BE2C (cell line): ENCODE measurements around the gene MYLIP.

Experiments
- DNase-seq: peaks from one replicate; pipeline ENCODE4 v3.0.0-alpha.2; 2020
- H3K27me3 ChIP-seq: fragments of 250-450 bp; sonication (Bioruptor Pico); 2 replicates; pipeline ENCODE4 v1.5.1; 2020; ENCODE audit warnings: mild to moderate bottlenecking
- H3K36me3 ChIP-seq: fragments of 250-450 bp; sonication (Bioruptor Pico); 2 replicates; pipeline ENCODE4 v1.5.1; 2020; ENCODE audit warnings: mild to moderate bottlenecking
- H3K4me1 ChIP-seq: fragments of 250-450 bp; sonication (Bioruptor Pico); 2 replicates; pipeline ENCODE4 v1.5.1; 2020
- H3K4me3 ChIP-seq: 2 replicates; pipeline ENCODE4 v1.5.1; 2011; ENCODE audit warnings: low read depth, low read length
- H3K9me3 ChIP-seq: fragments of 250-450 bp; sonication (Bioruptor Pico); 2 replicates; pipeline ENCODE4 v1.5.1; 2020
- CTCF ChIP-seq: IDR thresholded peaks from 2 replicates; pipeline ENCODE4 v1.5.1; 2012; ENCODE audit warnings: mild to moderate bottlenecking, low read depth, low read length

The MYLIP gene

DNA sequence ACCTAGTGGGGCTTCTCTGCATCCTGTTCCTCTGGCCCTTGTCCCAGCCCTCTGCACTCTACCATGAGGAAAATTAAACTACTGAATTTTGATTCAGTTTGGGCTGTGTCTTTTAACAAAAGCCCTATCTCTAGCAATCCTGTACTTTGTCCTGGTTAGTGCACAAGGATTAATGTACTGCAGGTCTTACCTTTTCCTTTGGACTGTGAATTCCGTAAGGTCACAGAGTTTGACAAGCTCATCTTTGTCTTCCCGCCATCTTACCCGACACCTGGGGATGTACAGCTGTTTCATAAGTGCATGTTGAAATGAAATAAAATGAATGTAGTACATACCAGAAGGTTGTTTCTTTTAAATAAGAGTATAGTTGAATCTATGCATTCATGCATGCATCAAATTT, 41.5 kb upstream of the MYLIP start:
- no peak overlapping the region for H3K4me3 ChIP-seq
- H3K9me3 ChIP-seq, result no peaks in the 10 kb centered on the region
- H3K36me3 ChIP-seq, result no peaks in the 10 kb centered on the region
- DNase-seq, result no peak
- peaks cover 3% of the 10 kb centered on the region for H3K4me1 ChIP-seq
- TF ChIP-seq CTCF, result no peak
- no peaks in the 10 kb centered on the region for H3K27me3 ChIP-seq

- DNase-seq, result no peak
Measured at GRCh38 chr6:16088409-16088808, 40.5 kb upstream of the MYLIP start.

GRCh38 chr6:16089232-16090062, 39.4 kb upstream of the MYLIP start:
- Histone ChIP-seq H3K27me3 (no peaks in the 10 kb centered on the region), H3K9me3 (no peaks in the 10 kb centered on the region), H3K4me3 (no peak overlapping the region), H3K4me1 (peaks cover 3% of the 10 kb centered on the region), H3K36me3 (no peaks in the 10 kb centered on the region)
- no peak for DNase-seq
- no peak for TF ChIP-seq CTCF

More at GRCh38 chr6:16088409-16088808, 40.5 kb upstream of the MYLIP start:
- Histone ChIP-seq H3K27me3 (no peaks in the 10 kb centered on the region), H3K36me3 (no peaks in the 10 kb centered on the region), H3K9me3 (no peaks in the 10 kb centered on the region), H3K4me1 (peaks cover 3% of the 10 kb centered on the region), H3K4me3 (no peak overlapping the region)
- no peak for TF ChIP-seq CTCF

DNA sequence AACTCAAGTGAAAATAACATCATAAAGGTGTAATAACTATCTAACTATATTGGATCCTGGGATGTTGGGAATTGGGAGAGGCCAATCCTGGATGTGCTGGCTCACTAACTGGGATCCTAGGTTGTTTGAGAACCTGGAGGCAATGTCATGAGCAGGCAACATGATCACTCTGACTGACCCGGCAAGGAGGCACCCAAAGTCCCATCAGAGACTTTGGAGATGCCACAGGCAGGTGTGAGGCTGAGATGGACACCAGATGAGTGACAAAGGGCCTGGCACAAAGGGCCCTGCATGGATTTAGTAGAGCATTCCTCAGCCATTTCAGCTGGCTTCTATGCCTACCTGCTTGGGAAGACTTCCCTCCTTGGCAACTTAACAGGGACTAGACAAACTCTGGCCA, 38.4 kb upstream of the MYLIP start:
- H3K9me3 ChIP-seq, result no peaks in the 10 kb centered on the region
- no peak for TF ChIP-seq CTCF
- no peaks in the 10 kb centered on the region for H3K36me3 ChIP-seq
- DNase-seq, result no peak
- H3K27me3 ChIP-seq, result no peaks in the 10 kb centered on the region
- H3K4me1 ChIP-seq, result peaks cover under 1% of the 10 kb centered on the region
- H3K4me3 ChIP-seq, result no peak overlapping the region

- DNase-seq, result no peak
- TF ChIP-seq CTCF, result no peak
- no peak overlapping the region for H3K4me3 ChIP-seq
- H3K27me3 ChIP-seq, result no peaks in the 10 kb centered on the region
- H3K9me3 ChIP-seq, result no peaks in the 10 kb centered on the region
- H3K4me1 ChIP-seq, result no peaks in the 10 kb centered on the region
- no peaks in the 10 kb centered on the region for H3K36me3 ChIP-seq
Measured at GRCh38 chr6:16090920-16091319, 38.0 kb upstream of the MYLIP start.

- no peaks in the 10 kb centered on the region for H3K9me3 ChIP-seq
- no peaks in the 10 kb centered on the region for H3K27me3 ChIP-seq
- no peaks in the 10 kb centered on the region for H3K4me1 ChIP-seq
- no peak overlapping the region for H3K4me3 ChIP-seq
- DNase-seq, result no peak
- TF ChIP-seq CTCF, result no peak
- no peaks in the 10 kb centered on the region for H3K36me3 ChIP-seq
Measured at GRCh38 chr6:16092140-16092539, 36.7 kb upstream of the MYLIP start.
